Mesenteric fat pad (tissue), 1 donor: Measurements from ENCODE around the gene DYSF. TPM values are rescaled to one million over a fixed set of nuclear protein-coding genes. Genes with fewer than 3 reads are reported as not detected.

Source experiments
- DNase-seq: peaks from one replicate; pipeline ENCODE4 v3.0.0-alpha.2; 2020; ENCODE audit warnings: low spot score
- total RNA-seq: library from RNA; stranded (reverse); fragmentation: NEBNext Ultra II Directional; extraction: Animal tissue kit (Norgen Biotek cat#: 25700); gene quantifications from one replicate; pipeline ENCODE4 v1.2.1, GENCODE V29; 2021
- donor health status: DM: yes; HTN: yes; CAD: no.

DYSF gene
- total RNA-seq, 1 donor from 2014 or later, result 54.1 TPM

GRCh38 chr2:71715951-71716696, 262.8 kb downstream of the DYSF start:
- peak; percentile 64 for DNase-seq

- DNase-seq, result peak; percentile 90
These were observed 263.6 kb downstream of the DYSF start for GRCh38 chr2:71716697-71717624.

GRCh38 chr2:71718686-71719085, 265.3 kb downstream of the DYSF start:
- no peak for DNase-seq

- no peak for DNase-seq
These were observed 266.3 kb downstream of the DYSF start for GRCh38 chr2:71719520-71720282.

GRCh38 chr2:71720283-71720560, 266.9 kb downstream of the DYSF start:
- no peak for DNase-seq

- DNase-seq, result no peak
These were observed 267.4 kb downstream of the DYSF start for GRCh38 chr2:71720596-71721361.

- no peak for DNase-seq
These were observed 268.0 kb downstream of the DYSF start for GRCh38 chr2:71721362-71721665.

- DNase-seq, result no peak
These were observed 268.3 kb downstream of the DYSF start for GRCh38 chr2:71721669-71722068.

GRCh38 chr2:71722286-71722685, 268.9 kb downstream of the DYSF start:
- DNase-seq, result no peak

GRCh38 chr2:71724793-71725192, 271.4 kb downstream of the DYSF start:
- no peak for DNase-seq

- no peak for DNase-seq
These were observed 272.5 kb downstream of the DYSF start for GRCh38 chr2:71725836-71726235.

- DNase-seq, result no peak
These were observed 274.2 kb downstream of the DYSF start for GRCh38 chr2:71727562-71727961.

- DNase-seq, result no peak
These were observed 274.7 kb downstream of the DYSF start for GRCh38 chr2:71728036-71728435.

- no peak for DNase-seq
These were observed 277.5 kb downstream of the DYSF start for GRCh38 chr2:71730785-71731383.

- DNase-seq, result no peak
These were observed 281.3 kb downstream of the DYSF start for GRCh38 chr2:71734620-71735019.

GRCh38 chr2:71735676-71736075, 282.3 kb downstream of the DYSF start:
- DNase-seq, result no peak

Other genes with a start within 250 kb of the DYSF start
- 1.3 TPM for gene PAIP2B, start 226.5 kb upstream of the DYSF start, total RNA-seq
- 93.5 TPM for gene ZNF638, start 121.8 kb upstream of the DYSF start, total RNA-seq